HEK293 (cell line): ENCODE results near the gene LBX2.
A peak's percentile ranks its signal among the peaks of the same experiment; 100 is the strongest.

Experiments used
- OSR2 ChIP-seq: fragments of 450-650 bp; formaldehyde crosslinking; IDR thresholded peaks from 2 replicates; pipeline ENCODE4 v1.5.1; 2016; ENCODE audit warnings: missing biosample characterization, missing genetic modification characterization
- PRDM10 ChIP-seq: fragments of 450-650 bp; formaldehyde crosslinking; IDR thresholded peaks from 2 replicates; pipeline ENCODE4 v1.5.1; 2016; ENCODE audit warnings: missing biosample characterization, missing genetic modification characterization
- PRDM2 ChIP-seq: fragments of 450-650 bp; formaldehyde crosslinking; IDR thresholded peaks from 2 replicates; pipeline ENCODE4 v1.5.1; 2016; ENCODE audit warnings: missing biosample characterization, missing genetic modification characterization, borderline replicate concordance
- REPIN1 ChIP-seq: fragments of 450-650 bp; formaldehyde crosslinking; IDR thresholded peaks from 2 replicates; pipeline ENCODE4 v1.5.1; 2017; ENCODE audit warnings: missing biosample characterization, missing genetic modification characterization, low read depth
- SP7 ChIP-seq: fragments of 450-650 bp; formaldehyde crosslinking; IDR thresholded peaks from 2 replicates; pipeline ENCODE4 v1.5.1; 2016; ENCODE audit warnings: missing biosample characterization, missing genetic modification characterization
- ZBTB11 ChIP-seq: fragments of 450-650 bp; formaldehyde crosslinking; conservative IDR thresholded peaks from 2 replicates; pipeline ENCODE4 v1.5.1; 2016; ENCODE audit warnings: low read depth, missing biosample characterization, missing genetic modification characterization
- ZFP69B ChIP-seq: fragments of 450-650 bp; formaldehyde crosslinking; IDR thresholded peaks from 2 replicates; pipeline ENCODE4 v1.5.1; 2016; ENCODE audit warnings: missing biosample characterization, missing genetic modification characterization
- ZNF16 ChIP-seq: fragments of 450-650 bp; formaldehyde crosslinking; IDR thresholded peaks from 2 replicates; pipeline ENCODE4 v1.5.1; 2016; ENCODE audit warnings: low read depth, missing biosample characterization, missing genetic modification characterization
- ZNF174 ChIP-seq: fragments of 450-650 bp; formaldehyde crosslinking; IDR thresholded peaks from 2 replicates; pipeline ENCODE4 v1.5.0; 2017; ENCODE audit warnings: missing biosample characterization, mild to moderate bottlenecking, missing genetic modification characterization
- ZNF223 ChIP-seq: fragments of 450-650 bp; formaldehyde crosslinking; IDR thresholded peaks from 2 replicates; pipeline ENCODE4 v1.5.1; 2016; ENCODE audit warnings: missing biosample characterization, missing genetic modification characterization
- ZNF394 ChIP-seq: fragments of 450-650 bp; formaldehyde crosslinking; IDR thresholded peaks from 2 replicates; pipeline ENCODE4 v1.5.1; 2016; ENCODE audit warnings: missing biosample characterization, missing genetic modification characterization, mild to moderate bottlenecking, moderate library complexity, borderline replicate concordance
- ZNF398 ChIP-seq: fragments of 450-650 bp; formaldehyde crosslinking; IDR thresholded peaks from 2 replicates; pipeline ENCODE4 v1.5.1; 2017; ENCODE audit warnings: missing biosample characterization, missing genetic modification characterization
- ZNF518A ChIP-seq: fragments of 450-650 bp; formaldehyde crosslinking; conservative IDR thresholded peaks from 2 replicates; pipeline ENCODE4 v1.5.1; 2016; ENCODE audit warnings: low read depth, missing biosample characterization, missing genetic modification characterization
- ZNF596 ChIP-seq: fragments of 450-650 bp; IDR thresholded peaks from 2 replicates; pipeline ENCODE4 v1.5.0; 2018; ENCODE audit warnings: missing biosample characterization, mild to moderate bottlenecking, missing genetic modification characterization, moderate library complexity
- ZNF747 ChIP-seq: fragments of 450-650 bp; formaldehyde crosslinking; IDR thresholded peaks from 2 replicates; pipeline ENCODE4 v1.5.1; 2016; ENCODE audit warnings: missing biosample characterization, missing genetic modification characterization
- ZNF76 ChIP-seq: fragments of 450-650 bp; formaldehyde crosslinking; IDR thresholded peaks from 2 replicates; pipeline ENCODE4; 2016; ENCODE audit warnings: low read depth, missing biosample characterization, missing genetic modification characterization, borderline replicate concordance
- ZNF837 ChIP-seq: fragments of 450-650 bp; formaldehyde crosslinking; IDR thresholded peaks from 2 replicates; pipeline ENCODE4 v1.5.1; 2016; ENCODE audit warnings: missing biosample characterization, missing genetic modification characterization

The LBX2 gene

GRCh38 chr2:74502720-74503505 lies 3.5 kb upstream of the LBX2 start (continued):
- TF ChIP-seq PRDM2 (tag by site-specific recombination) (no peak), ZNF16 (tag by site-specific recombination) (no peak), OSR2 (tag by site-specific recombination) (no peak), ZNF518A (tag by site-specific recombination) (no peak), ZNF394 (tag by site-specific recombination) (no peak), REPIN1 (tag by site-specific recombination) (no peak), PRDM10 (tag by site-specific recombination) (0 out of 2 replicates have a peak, but pooled peaks have one; percentile 10), ZNF747 (tag by site-specific recombination) (no peak), ZNF837 (tag by site-specific recombination) (no peak), ZNF596 (no peak), ZNF76 (tag by site-specific recombination) (peak; percentile 36; the same call in 1 of the 2 replicates), ZNF223 (tag by site-specific recombination) (no peak), ZBTB11 (tag by site-specific recombination) (no peak), ZFP69B (peak; percentile 93), SP7 (tag by site-specific recombination) (peak; percentile 16; the same call in 1 of the 2 replicates), ZNF174 (no peak), ZNF398 (tag by site-specific recombination) (no peak)
